ENCODE data around the gene BSN. TPM values are rescaled to one million over a fixed set of nuclear protein-coding genes. Genes with fewer than 3 reads are reported as not detected.

The BSN gene
- total RNA-seq, 2 experiments from 2014 or later: 0.03 to 0.05 TPM

DNA sequence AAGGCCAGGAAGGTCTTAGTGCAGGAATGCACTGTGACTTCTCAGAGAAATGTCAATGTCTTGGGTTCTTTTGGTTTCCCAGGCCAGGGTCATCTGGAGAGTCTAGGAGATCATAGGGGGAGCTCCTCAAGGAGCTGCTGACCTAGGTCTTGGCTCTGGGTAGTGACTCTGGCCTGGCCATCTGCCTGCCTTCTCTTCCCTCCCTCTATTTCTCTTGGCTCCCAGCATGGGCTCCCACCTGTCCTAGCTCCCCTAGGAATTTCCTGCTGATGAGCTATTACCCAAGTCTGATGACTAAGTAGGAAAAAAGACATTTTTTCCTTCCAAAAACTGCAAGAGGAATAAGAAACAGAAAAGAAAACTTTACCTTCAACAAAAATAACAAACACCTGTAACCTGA is 57.4 kb downstream of the BSN start:
- H3K4me3 Mint-ChIP-seq: no peak overlapping the region
- H3K9me3 Mint-ChIP-seq: no peaks in the 10 kb centered on the region
- H3K36me3 Mint-ChIP-seq (ENCODE audit: low read depth): no peaks in the 10 kb centered on the region
- no peaks in the 10 kb centered on the region for H3K27me3 Mint-ChIP-seq
- H3K4me1 Mint-ChIP-seq: no peaks in the 10 kb centered on the region
- CTCF ChIA-PET: interaction anchor here (0.7 kb wide), 1 partner anchor 262 kb away, joined by 3 read pairs; no protein-coding TSS in a partner anchor
- POLR2A ChIA-PET: no interaction called here
- DNase-seq: no peak
- no peak overlapping the region for H3K27ac Mint-ChIP-seq

DNA sequence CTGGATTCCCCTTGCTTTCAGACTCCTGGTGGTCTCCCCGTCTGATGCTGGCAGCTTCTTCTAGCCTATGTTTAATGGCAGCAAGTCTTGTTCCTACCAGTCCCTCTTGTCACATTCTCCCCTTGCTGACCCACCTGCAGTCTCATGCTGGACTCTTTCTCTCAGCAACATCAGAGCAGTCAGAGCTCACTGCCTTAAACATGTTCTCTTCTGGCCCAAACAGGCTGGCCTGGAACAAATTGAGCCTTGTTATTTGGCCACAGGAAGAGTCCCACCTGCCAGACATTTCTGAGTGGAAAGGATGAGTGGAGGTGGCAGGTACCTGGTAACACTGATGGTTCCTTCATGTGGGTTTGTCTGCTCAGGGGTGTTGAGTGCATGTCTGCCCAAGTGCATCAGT is 60.7 kb downstream of the BSN start:
- Mint-ChIP-seq H3K36me3 (ENCODE audit: low read depth) (no peaks in the 10 kb centered on the region), H3K27ac (no peak overlapping the region), H3K27me3 (peaks cover 5% of the 10 kb centered on the region), H3K4me3 (no peak overlapping the region), H3K4me1 (no peaks in the 10 kb centered on the region), H3K9me3 (no peaks in the 10 kb centered on the region)
- POLR2A ChIA-PET: no interaction called here
- CTCF ChIA-PET: interaction anchor here (1.0 kb wide), 1 partner anchor 11 kb away, joined by 3 read pairs; no protein-coding TSS in a partner anchor
- no peak for DNase-seq

DNA sequence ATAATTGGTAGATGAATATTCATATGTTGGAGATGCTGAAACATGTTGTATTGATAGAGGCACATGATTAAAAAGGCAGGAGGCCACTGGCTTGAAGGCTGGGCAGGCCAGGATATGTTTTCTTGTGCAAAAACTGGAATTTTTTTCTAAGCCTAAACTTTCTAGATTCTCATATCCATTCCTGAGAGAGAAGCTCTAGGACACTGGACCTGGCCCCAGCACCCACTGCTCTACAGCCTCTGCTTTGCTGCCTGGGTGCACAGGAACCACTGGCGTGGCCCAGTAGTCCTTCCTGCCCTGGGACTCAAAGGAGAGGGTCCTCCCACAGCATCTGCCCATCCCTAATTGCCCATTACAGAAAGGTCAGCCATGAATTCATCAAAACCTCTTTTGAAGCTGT is 61.8 kb downstream of the BSN start:
- Mint-ChIP-seq H3K27me3 (peaks cover 7% of the 10 kb centered on the region), H3K27ac (no peak overlapping the region), H3K4me1 (no peaks in the 10 kb centered on the region), H3K36me3 (ENCODE audit: low read depth) (no peaks in the 10 kb centered on the region), H3K4me3 (no peak overlapping the region), H3K9me3 (no peaks in the 10 kb centered on the region)
- ChIA-PET CTCF (no interaction called here), POLR2A (no interaction called here)
- no peak for DNase-seq

DNA sequence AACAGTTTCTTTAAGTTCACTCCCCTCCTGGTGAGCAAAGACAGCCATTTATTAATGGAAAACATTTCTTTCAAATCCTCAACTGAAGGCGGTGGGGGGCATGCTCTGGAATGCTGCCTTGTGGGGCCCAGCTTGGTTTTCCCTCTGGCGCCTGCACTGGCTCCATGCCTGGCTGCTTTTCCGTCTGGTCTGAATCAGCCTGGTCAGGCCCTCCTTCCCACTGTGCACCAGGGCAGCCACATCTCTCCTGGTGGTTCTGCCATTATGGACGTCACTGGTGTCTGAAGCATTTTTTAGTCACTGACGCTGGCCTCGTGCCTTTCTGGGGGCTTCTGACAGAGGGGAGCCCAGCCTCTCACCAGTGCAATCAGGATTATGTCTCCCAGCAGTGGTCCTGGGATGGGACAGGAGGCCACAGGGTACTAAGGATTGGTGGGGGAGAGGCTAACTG is 62.2 kb downstream of the BSN start:
- no peak for DNase-seq
- no peak overlapping the region for H3K27ac Mint-ChIP-seq
- H3K36me3 Mint-ChIP-seq (ENCODE audit: low read depth): no peaks in the 10 kb centered on the region
- no peak overlapping the region for H3K4me3 Mint-ChIP-seq
- ChIA-PET CTCF (no interaction called here), POLR2A (no interaction called here)
- H3K9me3 Mint-ChIP-seq: no peaks in the 10 kb centered on the region
- H3K27me3 Mint-ChIP-seq: peaks cover 11% of the 10 kb centered on the region
- no peaks in the 10 kb centered on the region for H3K4me1 Mint-ChIP-seq

DNA sequence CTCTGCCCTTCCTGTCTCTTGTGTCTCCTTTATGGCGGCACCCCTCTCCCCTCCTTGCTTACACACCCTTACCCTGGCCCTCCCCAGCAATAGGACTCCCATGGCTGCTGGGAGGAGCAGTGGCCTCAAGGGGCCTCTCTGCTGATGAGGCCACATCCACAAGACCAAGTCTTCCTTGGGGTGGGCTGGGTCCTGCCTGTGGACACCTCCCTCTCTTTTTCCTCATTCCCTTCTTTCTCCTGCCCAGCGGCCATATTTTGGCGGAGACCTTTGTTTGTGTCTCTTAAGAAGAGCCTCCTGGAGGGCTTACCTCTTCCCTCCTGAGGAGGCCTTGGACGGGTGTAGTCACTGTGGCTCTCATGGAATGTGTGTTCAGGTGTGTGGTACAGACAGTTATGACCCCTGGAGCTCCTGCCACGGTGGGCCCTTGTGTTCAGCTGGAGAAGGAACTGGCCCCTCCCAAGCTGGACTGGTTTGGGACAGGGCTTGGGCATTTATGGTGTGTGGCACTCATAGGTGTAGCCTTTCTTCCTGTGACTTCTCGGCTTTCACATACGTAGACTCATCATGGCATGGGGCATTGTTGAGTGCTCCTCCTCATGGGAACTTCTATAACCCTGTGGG is 63.2 kb downstream of the BSN start:
- Mint-ChIP-seq H3K4me3 (no peak overlapping the region), H3K27me3 (peaks cover 17% of the 10 kb centered on the region), H3K27ac (no peak overlapping the region), H3K4me1 (no peaks in the 10 kb centered on the region), H3K9me3 (no peaks in the 10 kb centered on the region), H3K36me3 (ENCODE audit: low read depth) (no peaks in the 10 kb centered on the region)
- no peak for DNase-seq
- POLR2A ChIA-PET: no interaction called here
- CTCF ChIA-PET: no interaction called here

DNA sequence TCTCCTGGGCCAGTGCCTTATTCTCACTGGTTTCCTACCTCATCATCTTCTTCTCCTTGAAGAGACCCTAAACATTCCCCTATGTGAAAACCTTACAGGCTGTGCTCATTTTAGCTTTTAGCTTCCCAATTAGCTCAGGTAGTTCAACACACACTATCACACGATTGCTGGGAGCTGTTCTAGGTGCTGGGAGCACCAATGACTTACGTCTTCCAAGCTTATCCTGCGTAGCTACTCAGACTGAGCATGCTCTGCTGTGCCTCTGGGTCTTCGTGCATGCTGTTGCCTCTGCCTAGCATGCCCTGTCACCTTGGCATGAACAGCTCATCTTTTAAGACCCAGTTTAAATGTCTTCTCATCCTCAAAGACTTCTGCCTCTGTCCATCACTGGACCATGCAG is 64.1 kb downstream of the BSN start:
- POLR2A ChIA-PET: interaction anchor here (1.4 kb wide), 1 partner anchor 14 kb away, joined by 3 read pairs; no protein-coding TSS in a partner anchor
- H3K36me3 Mint-ChIP-seq (ENCODE audit: low read depth): no peaks in the 10 kb centered on the region
- DNase-seq: no peak

DNA sequence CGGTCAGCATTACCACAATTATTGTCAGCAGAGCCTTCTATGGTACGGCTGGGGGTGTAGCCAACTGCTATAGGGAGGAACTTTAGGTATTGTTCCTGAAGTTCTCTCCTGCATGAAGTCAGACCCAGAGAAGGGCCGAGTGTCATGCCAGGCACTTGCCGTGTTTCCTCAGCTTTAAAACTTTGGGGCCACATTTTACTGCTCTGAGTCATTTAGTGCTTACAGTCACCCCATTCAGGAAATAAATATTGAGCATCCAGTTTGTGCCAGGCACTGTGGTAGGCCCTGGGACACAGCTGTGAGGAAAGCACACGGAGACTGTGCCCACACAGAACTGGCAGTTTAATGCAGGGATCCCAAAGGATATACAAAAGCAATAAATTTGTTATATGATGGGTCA is 65.4 kb downstream of the BSN start:
- CTCF ChIA-PET: interaction anchor here (1.7 kb wide), 1 partner anchor 80 kb away, joined by 4 read pairs; no protein-coding TSS in a partner anchor
- POLR2A ChIA-PET: no interaction called here
- Mint-ChIP-seq H3K4me1 (no peaks in the 10 kb centered on the region), H3K9me3 (no peaks in the 10 kb centered on the region), H3K36me3 (ENCODE audit: low read depth) (no peaks in the 10 kb centered on the region), H3K27ac (no peak overlapping the region), H3K4me3 (no peak overlapping the region), H3K27me3 (peaks cover 17% of the 10 kb centered on the region)
- no peak for DNase-seq

More for the DNA sequence above, 64.1 kb downstream of the BSN start:
- Mint-ChIP-seq H3K27me3 (peaks cover 17% of the 10 kb centered on the region), H3K4me1 (no peaks in the 10 kb centered on the region), H3K9me3 (no peaks in the 10 kb centered on the region), H3K27ac (no peak overlapping the region), H3K4me3 (no peak overlapping the region)
- CTCF ChIA-PET: interaction anchor here (1.7 kb wide), 1 partner anchor 79 kb away, joined by 4 read pairs; no protein-coding TSS in a partner anchor

DNA sequence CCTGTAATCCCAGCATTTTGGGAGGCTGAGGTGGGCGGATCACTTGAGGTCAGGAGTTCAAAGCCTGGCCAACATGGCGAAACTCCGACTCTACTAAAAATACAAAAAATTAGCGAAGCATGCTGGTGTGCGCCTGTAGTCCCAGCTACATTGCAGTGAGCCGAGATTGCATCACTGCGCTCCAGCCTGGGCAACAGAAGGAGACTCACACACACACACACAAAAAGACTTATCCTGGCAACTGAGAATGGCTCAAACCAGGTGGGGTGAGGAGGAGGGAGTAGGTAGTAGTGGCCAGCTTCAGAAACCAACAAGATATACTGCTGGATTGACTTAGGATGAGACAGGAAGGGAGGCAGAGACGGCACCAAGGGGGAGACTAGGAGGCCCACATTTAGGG is 66.5 kb downstream of the BSN start:
- no peaks in the 10 kb centered on the region for H3K36me3 Mint-ChIP-seq (ENCODE audit: low read depth)
- POLR2A ChIA-PET: no interaction called here

DNA sequence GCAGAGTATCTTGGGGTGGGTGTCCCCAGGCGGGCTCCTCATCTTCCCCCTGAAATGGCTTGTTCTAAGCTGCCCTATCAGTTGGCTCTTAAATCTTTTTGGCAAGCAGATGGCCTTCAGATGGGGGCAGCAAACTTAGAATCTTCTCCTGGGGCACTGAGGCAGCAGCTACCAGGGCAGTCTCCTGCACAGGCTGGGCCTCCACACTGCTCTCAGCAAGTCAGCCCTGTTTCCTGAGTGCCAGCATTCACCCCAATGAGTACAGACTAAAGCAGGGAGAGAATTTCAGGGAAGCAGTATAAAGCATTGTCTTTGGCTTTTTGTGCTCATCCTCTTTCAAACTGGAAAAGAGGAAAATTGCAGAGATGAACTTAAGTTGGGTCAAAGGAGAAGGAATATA is 68.8 kb downstream of the BSN start:
- no peaks in the 10 kb centered on the region for H3K36me3 Mint-ChIP-seq (ENCODE audit: low read depth)
- no peak for DNase-seq
- ChIA-PET POLR2A (no interaction called here), CTCF (no interaction called here)
- peaks cover 11% of the 10 kb centered on the region for H3K4me1 Mint-ChIP-seq
- H3K27ac Mint-ChIP-seq: no peak overlapping the region
- H3K27me3 Mint-ChIP-seq: peaks cover 17% of the 10 kb centered on the region
- no peaks in the 10 kb centered on the region for H3K9me3 Mint-ChIP-seq
- no peak overlapping the region for H3K4me3 Mint-ChIP-seq

More for the DNA sequence above, 66.5 kb downstream of the BSN start:
- CTCF ChIA-PET: no interaction called here
- H3K27ac Mint-ChIP-seq: no peak overlapping the region
- DNase-seq: no peak
- no peaks in the 10 kb centered on the region for H3K9me3 Mint-ChIP-seq
- no peaks in the 10 kb centered on the region for H3K4me1 Mint-ChIP-seq
- peaks cover 17% of the 10 kb centered on the region for H3K27me3 Mint-ChIP-seq
- H3K4me3 Mint-ChIP-seq: no peak overlapping the region

DNA sequence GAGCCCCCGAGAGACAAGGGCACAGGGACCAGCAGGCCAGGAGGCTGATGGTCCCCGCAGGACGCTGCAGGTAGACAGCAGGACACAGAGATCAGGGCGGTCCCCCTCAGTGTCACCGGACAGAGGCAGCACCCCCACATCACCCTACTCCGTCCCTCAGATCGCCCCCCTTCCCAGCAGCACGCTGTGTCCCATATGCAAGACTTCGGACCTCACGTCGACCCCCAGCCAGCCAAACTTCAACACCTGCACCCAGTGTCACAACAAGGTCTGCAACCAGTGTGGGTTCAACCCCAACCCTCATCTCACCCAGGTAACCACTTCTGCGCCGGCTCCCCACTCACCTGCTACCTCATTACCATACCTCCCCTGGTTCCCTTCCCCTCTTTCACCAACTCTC is 70.8 kb downstream of the BSN start:
- CTCF ChIA-PET: interaction anchor here (1.2 kb wide), 1 partner anchor 85 kb away, joined by 5 read pairs; no protein-coding TSS in a partner anchor
- Mint-ChIP-seq H3K4me3 (no peak overlapping the region), H3K27me3 (peaks cover 12% of the 10 kb centered on the region), H3K27ac (no peak overlapping the region), H3K36me3 (ENCODE audit: low read depth) (no peaks in the 10 kb centered on the region), H3K4me1 (peaks cover 11% of the 10 kb centered on the region), H3K9me3 (no peaks in the 10 kb centered on the region)
- POLR2A ChIA-PET: no interaction called here
- no peak for DNase-seq

DNA sequence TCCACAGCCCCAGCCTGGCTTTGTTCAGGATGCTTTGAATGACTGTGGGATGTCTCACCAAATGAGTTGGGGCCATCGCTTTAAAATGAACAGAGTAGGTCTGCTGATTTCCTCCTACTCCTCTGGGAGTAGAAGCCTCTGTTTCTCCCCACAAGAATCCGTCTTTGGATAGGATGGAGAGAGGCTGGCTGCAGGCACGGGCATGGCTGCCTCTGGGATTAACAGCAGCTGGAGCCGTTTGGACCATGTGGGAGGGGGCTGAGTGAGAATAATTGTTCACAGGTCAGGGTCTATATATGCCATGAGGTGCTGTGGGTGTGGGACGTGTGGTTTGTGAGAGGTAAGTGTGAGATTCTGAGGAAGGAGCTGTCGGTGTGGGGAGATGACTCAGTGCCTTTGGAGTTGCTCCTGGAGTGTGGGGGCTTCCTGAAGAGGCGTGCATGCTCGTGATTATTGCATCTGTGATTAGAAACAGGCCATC is 71.9 kb downstream of the BSN start:
- H3K4me3 Mint-ChIP-seq: no peak overlapping the region
- no peaks in the 10 kb centered on the region for H3K36me3 Mint-ChIP-seq (ENCODE audit: low read depth)
- ChIA-PET CTCF (interaction anchor here (0.6 to 0.9 kb wide), 2 partner anchors 86 to 281 kb away, joined by 3 read pairs; no protein-coding TSS in a partner anchor), POLR2A (no interaction called here)
- H3K9me3 Mint-ChIP-seq: no peaks in the 10 kb centered on the region
- peaks cover 13% of the 10 kb centered on the region for H3K27me3 Mint-ChIP-seq
- no peak for DNase-seq
- peaks cover 11% of the 10 kb centered on the region for H3K4me1 Mint-ChIP-seq
- no peak overlapping the region for H3K27ac Mint-ChIP-seq

DNA sequence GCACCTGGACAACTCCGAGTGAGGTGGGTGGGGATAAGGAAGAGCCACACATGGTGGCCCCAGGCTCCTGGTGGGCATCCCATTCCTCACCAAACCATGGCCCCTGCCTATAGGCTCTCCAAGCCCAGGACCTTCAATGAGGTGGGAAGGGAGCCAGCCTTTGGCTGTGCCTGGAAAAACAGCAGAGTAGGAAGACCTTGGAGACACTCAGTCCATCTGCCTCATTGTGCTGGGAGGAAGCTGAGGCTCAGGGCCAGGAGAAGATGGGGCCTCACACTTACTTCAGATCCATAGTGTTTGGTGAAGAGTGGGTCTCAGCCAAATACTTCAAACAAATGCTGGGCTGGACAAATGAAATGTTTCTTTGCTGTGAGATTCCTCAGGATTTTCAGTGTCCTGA is 72.5 kb downstream of the BSN start:
- Mint-ChIP-seq H3K4me1 (peaks cover 11% of the 10 kb centered on the region), H3K27ac (no peak overlapping the region), H3K36me3 (ENCODE audit: low read depth) (no peaks in the 10 kb centered on the region), H3K27me3 (peaks cover 12% of the 10 kb centered on the region), H3K9me3 (peaks cover 1% of the 10 kb centered on the region), H3K4me3 (no peak overlapping the region)
- POLR2A ChIA-PET: no interaction called here
- CTCF ChIA-PET: interaction anchor here (0.6 to 1.3 kb wide), 3 partner anchors 87 to 280 kb away, joined by 3 read pairs; no protein-coding TSS in a partner anchor
- DNase-seq: no peak

DNA sequence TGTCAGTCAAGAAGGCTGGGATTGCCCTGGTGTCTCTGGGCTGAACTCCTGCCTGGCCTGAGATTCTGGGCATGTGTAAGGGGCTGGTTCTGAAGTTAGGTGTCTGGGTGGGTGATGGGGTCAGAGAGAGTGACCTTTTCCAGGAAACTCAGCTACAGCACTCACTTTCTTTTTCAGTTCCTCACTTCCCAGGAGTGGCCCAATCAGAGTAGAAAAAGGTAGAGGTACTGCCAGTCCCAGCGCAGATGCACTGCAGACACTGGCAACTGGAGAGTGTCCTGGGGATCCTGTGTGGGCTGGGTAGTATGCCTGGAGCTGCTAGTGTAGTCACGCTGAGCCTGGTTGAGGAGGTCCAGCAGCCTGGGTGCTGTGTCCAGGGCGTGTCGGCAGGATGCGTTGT is 73.4 kb downstream of the BSN start:
- ChIA-PET POLR2A (no interaction called here), CTCF (interaction anchor here (1.3 kb wide), 1 partner anchor 88 kb away, joined by 3 read pairs; no protein-coding TSS in a partner anchor)
- H3K27me3 Mint-ChIP-seq: peaks cover 12% of the 10 kb centered on the region
- no peak overlapping the region for H3K4me3 Mint-ChIP-seq
- H3K27ac Mint-ChIP-seq: no peak overlapping the region
- H3K4me1 Mint-ChIP-seq: peaks cover 11% of the 10 kb centered on the region
- no peaks in the 10 kb centered on the region for H3K36me3 Mint-ChIP-seq (ENCODE audit: low read depth)
- peaks cover 3% of the 10 kb centered on the region for H3K9me3 Mint-ChIP-seq
- DNase-seq: no peak

DNA sequence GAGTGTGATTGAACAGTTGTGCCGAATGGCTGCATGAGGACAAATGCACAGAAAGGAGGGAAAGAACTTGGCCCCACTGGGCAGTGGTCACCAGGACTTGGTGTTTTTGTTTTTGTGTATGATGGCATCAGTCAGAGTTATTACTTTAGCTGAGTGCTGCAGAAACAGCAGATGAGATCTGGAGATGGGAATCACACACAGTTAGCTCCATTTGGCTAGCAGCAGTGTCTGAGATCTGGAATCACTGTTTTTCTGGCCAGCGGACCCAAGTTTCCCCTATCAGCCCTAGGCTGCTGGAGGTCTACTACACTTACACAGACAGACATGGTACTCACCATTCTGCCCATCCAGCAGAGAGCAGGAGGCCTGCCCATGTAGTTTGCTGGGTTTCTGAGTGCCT is 74.0 kb downstream of the BSN start:
- CTCF ChIA-PET: interaction anchor here (1.3 kb wide), 1 partner anchor 88 kb away, joined by 3 read pairs; no protein-coding TSS in a partner anchor
- H3K27me3 Mint-ChIP-seq: peaks cover 12% of the 10 kb centered on the region
- DNase-seq: no peak
- no peak overlapping the region for H3K4me3 Mint-ChIP-seq
- no peak overlapping the region for H3K27ac Mint-ChIP-seq
- H3K4me1 Mint-ChIP-seq: peaks cover 11% of the 10 kb centered on the region
- H3K36me3 Mint-ChIP-seq (ENCODE audit: low read depth): no peaks in the 10 kb centered on the region
- H3K9me3 Mint-ChIP-seq: peaks cover 3% of the 10 kb centered on the region
- POLR2A ChIA-PET: no interaction called here
